Measurements from ENCODE around the gene TRAPPC2L.

GRCh38 chr16:88859381-88860091, 2.6 kb downstream of the TRAPPC2L start:
- TF ChIP-seq POLR2AphosphoS5 (IDR thresholded peaks at IDR 0.05; ENCODE audit: low read depth, low read length) (no peak), SIN3A (IDR thresholded peaks at IDR 0.05; ENCODE audit: borderline replicate concordance, insufficient read depth, low read length) (no peak), TAF1 (IDR thresholded peaks at IDR 0.05; ENCODE audit: borderline replicate concordance, insufficient read depth, low read length) (no peak), FOXP2 (optimal IDR thresholded peaks at IDR 0.05; ENCODE audit: borderline replicate concordance, extremely low read depth, extremely low read length, insufficient read depth) (no peak)
- TF ChIP-seq, protein P1, sequence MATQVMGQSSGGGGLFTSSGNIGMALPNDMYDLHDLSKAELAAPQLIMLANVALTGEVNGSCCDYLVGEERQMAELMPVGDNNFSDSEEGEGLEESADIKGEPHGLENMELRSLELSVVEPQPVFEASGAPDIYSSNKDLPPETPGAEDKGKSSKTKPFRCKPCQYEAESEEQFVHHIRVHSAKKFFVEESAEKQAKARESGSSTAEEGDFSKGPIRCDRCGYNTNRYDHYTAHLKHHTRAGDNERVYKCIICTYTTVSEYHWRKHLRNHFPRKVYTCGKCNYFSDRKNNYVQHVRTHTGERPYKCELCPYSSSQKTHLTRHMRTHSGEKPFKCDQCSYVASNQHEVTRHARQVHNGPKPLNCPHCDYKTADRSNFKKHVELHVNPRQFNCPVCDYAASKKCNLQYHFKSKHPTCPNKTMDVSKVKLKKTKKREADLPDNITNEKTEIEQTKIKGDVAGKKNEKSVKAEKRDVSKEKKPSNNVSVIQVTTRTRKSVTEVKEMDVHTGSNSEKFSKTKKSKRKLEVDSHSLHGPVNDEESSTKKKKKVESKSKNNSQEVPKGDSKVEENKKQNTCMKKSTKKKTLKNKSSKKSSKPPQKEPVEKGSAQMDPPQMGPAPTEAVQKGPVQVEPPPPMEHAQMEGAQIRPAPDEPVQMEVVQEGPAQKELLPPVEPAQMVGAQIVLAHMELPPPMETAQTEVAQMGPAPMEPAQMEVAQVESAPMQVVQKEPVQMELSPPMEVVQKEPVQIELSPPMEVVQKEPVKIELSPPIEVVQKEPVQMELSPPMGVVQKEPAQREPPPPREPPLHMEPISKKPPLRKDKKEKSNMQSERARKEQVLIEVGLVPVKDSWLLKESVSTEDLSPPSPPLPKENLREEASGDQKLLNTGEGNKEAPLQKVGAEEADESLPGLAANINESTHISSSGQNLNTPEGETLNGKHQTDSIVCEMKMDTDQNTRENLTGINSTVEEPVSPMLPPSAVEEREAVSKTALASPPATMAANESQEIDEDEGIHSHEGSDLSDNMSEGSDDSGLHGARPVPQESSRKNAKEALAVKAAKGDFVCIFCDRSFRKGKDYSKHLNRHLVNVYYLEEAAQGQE (IDR thresholded peaks at IDR 0.05; ENCODE audit: insufficient read depth in 1 of 2, low read depth in 2 of 2, low read length in 2 of 2), result no peak
